ENCODE results near the gene TTLL11.

The TTLL11 gene

GRCh38 chr9:121955649-121956048, 137.5 kb downstream of the TTLL11 start:
- no peak for DNase-seq

- DNase-seq, result no peak
These were observed 138.5 kb downstream of the TTLL11 start for GRCh38 chr9:121954477-121955140.

- DNase-seq, result no peak
These were observed 140.5 kb downstream of the TTLL11 start for GRCh38 chr9:121952611-121953010.

GRCh38 chr9:121950866-121951265, 142.2 kb downstream of the TTLL11 start:
- DNase-seq, result no peak

GRCh38 chr9:121950441-121950840, 142.7 kb downstream of the TTLL11 start:
- no peak for DNase-seq

- DNase-seq, result no peak
These were observed 143.3 kb downstream of the TTLL11 start for GRCh38 chr9:121949766-121950165.

- DNase-seq, result no peak
These were observed 143.7 kb downstream of the TTLL11 start for GRCh38 chr9:121949364-121949763.

GRCh38 chr9:121947775-121948174, 145.3 kb downstream of the TTLL11 start:
- DNase-seq, result no peak

GRCh38 chr9:121946465-121946864, 146.6 kb downstream of the TTLL11 start:
- DNase-seq, result no peak

- DNase-seq, result no peak
These were observed 147.3 kb downstream of the TTLL11 start for GRCh38 chr9:121945849-121946248.

GRCh38 chr9:121945281-121945680, 147.8 kb downstream of the TTLL11 start:
- DNase-seq, result no peak

GRCh38 chr9:121944711-121945191, 148.4 kb downstream of the TTLL11 start:
- DNase-seq, result no peak

GRCh38 chr9:121943463-121943862, 149.6 kb downstream of the TTLL11 start:
- DNase-seq, result no peak

- no peak for DNase-seq
These were observed 150.2 kb downstream of the TTLL11 start for GRCh38 chr9:121942866-121943382.

- no peak for DNase-seq
These were observed 150.8 kb downstream of the TTLL11 start for GRCh38 chr9:121942313-121942712.

GRCh38 chr9:121939643-121940042, 153.5 kb downstream of the TTLL11 start:
- no peak for DNase-seq

GRCh38 chr9:121938621-121939020, 154.5 kb downstream of the TTLL11 start:
- DNase-seq, result no peak

GRCh38 chr9:121937240-121937639, 155.9 kb downstream of the TTLL11 start:
- DNase-seq, result no peak

- DNase-seq, result no peak
These were observed 157.4 kb downstream of the TTLL11 start for GRCh38 chr9:121935739-121936138.

- DNase-seq, result no peak
These were observed 162.2 kb downstream of the TTLL11 start for GRCh38 chr9:121930956-121931355.

- no peak for DNase-seq
These were observed 162.9 kb downstream of the TTLL11 start for GRCh38 chr9:121929893-121930875.

- no peak for DNase-seq
These were observed 165.5 kb downstream of the TTLL11 start for GRCh38 chr9:121927636-121928035.

GRCh38 chr9:121927081-121927480, 166.0 kb downstream of the TTLL11 start:
- no peak for DNase-seq

- DNase-seq, result no peak
These were observed 166.7 kb downstream of the TTLL11 start for GRCh38 chr9:121926351-121926801.
